Mammary epithelial cell (primary cell): ENCODE results near the gene BTBD9.

Experiments
- EZH2 ChIP-seq: IDR thresholded peaks from 2 replicates; pipeline ENCODE4 v1.6.1; 2012; ENCODE audit warnings: low read length, inconsistent platforms, borderline replicate concordance
- TF ChIP-seq, protein P1 (sequence below), 2 donors: IDR thresholded peaks in 1 of 2; conservative IDR thresholded peaks in 1 of 2; 2 replicates each; pipeline ENCODE4 v1.5.1; 2011 to 2012; ENCODE audit warnings: inconsistent platforms in 2 of 2, low read length in 2 of 2, mild to moderate bottlenecking in 2 of 2, control low read depth in 1 of 2, low read depth in 1 of 2; ENCODE audit not compliant: insufficient read depth in 1 of 2; ENCODE audit errors: extremely low read depth in 1 of 2

DNA sequence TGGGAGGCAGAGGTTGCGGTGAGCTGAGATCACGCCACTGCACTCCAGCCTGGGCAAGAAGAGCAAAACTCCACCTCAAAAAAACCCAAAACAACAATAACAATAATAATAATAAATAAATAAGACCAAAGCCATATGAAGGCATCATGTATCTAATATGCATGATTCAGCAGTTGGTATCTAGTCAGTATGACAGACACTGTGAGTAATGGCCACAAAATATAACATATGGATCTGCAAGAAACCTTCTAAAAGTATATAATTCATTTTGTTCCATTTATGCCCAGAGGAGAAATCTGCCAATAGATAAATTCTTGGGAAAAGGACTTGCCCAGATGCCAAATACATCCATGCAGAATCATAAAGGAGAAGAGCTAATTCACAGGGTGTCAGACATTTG is 252.3 kb downstream of the BTBD9 start:
- TF ChIP-seq, protein P1, sequence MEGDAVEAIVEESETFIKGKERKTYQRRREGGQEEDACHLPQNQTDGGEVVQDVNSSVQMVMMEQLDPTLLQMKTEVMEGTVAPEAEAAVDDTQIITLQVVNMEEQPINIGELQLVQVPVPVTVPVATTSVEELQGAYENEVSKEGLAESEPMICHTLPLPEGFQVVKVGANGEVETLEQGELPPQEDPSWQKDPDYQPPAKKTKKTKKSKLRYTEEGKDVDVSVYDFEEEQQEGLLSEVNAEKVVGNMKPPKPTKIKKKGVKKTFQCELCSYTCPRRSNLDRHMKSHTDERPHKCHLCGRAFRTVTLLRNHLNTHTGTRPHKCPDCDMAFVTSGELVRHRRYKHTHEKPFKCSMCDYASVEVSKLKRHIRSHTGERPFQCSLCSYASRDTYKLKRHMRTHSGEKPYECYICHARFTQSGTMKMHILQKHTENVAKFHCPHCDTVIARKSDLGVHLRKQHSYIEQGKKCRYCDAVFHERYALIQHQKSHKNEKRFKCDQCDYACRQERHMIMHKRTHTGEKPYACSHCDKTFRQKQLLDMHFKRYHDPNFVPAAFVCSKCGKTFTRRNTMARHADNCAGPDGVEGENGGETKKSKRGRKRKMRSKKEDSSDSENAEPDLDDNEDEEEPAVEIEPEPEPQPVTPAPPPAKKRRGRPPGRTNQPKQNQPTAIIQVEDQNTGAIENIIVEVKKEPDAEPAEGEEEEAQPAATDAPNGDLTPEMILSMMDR (conservative IDR thresholded peaks at IDR 0.05 in 1 of 2, IDR thresholded peaks at IDR 0.05 in 1 of 2; ENCODE audit: extremely low read depth in 1 of 2, insufficient read depth in 1 of 2, low read depth in 1 of 2, low read length in 2 of 2), result no peak
- no peak for TF ChIP-seq EZH2
